Spleen (tissue), 11 donors: Measurements from ENCODE around the gene BCAR3. TPM values are rescaled to one million over a fixed set of nuclear protein-coding genes. Genes with fewer than 3 reads are reported as not detected.
A peak's percentile ranks its signal among the peaks of the same experiment; 100 is the strongest.
"Not testable (repeated sequence)": the region's sequence is repeated elsewhere in the genome, so short reads cannot be mapped to it uniquely, and the experiment has no call there.

Source experiments
- DNase-seq: peaks from one replicate; pipeline ENCODE4 v3.0.0-alpha.2; 2020
- H3K27ac ChIP-seq, 8 donors: fragments of 200-600 bp; sonication (generic) in 7 of 8; 1 replicate in 4 of 8; 2 replicates in 4 of 8; pipeline versions ENCODE4 v1.5.0 to v1.8.0; 2016 to 2021; ENCODE audit warnings: inconsistent platforms in 4 of 8, mild to moderate bottlenecking in 4 of 8, moderate library complexity in 1 of 8
- H3K27me3 ChIP-seq, 7 donors: fragments of 200-600 bp; sonication (generic) in 6 of 7; replicated peaks in 1 of 7; 1 replicate in 4 of 7; 2 replicates in 3 of 7; pipeline versions ENCODE4 v1.5.0 to v1.8.0; 2016 to 2021; ENCODE audit warnings: inconsistent platforms in 3 of 7, mild to moderate bottlenecking in 1 of 7
- H3K36me3 ChIP-seq, 6 donors: fragments of 200-600 bp; sonication (generic) in 5 of 6; 1 replicate in 4 of 6; 2 replicates in 2 of 6; pipeline versions ENCODE4 v1.5.0 to v1.8.0; 2016 to 2021; ENCODE audit warnings: inconsistent platforms in 2 of 6
- H3K4me1 ChIP-seq, 6 donors: fragments of 200-600 bp; sonication (generic) in 5 of 6; 1 replicate in 3 of 6; 2 replicates in 3 of 6; pipeline versions ENCODE4 v1.5.0 to v1.8.0; 2016 to 2021; ENCODE audit warnings: inconsistent platforms in 3 of 6
- H3K4me3 ChIP-seq, 8 donors: fragments of 200-600 bp; sonication (generic) in 7 of 8; 1 replicate in 4 of 8; 2 replicates in 4 of 8; pipeline versions ENCODE4 v1.5.0 to v1.8.0; 2016 to 2021; ENCODE audit warnings: inconsistent platforms in 4 of 8, mild to moderate bottlenecking in 4 of 8, moderate library complexity in 2 of 8
- H3K9me3 ChIP-seq, 8 donors: fragments of 200-600 bp; sonication (generic) in 7 of 8; 1 replicate in 4 of 8; 2 replicates in 4 of 8; pipeline versions ENCODE4 v1.5.0 to v1.8.0; 2016 to 2021; ENCODE audit warnings: inconsistent platforms in 4 of 8
- POLR2A ChIP-seq, 3 donors: fragments of 450-650 bp; IDR thresholded peaks; one replicate each; pipeline ENCODE4 v1.5.1; 2017; ENCODE audit warnings: antibody characterized with exemption in 3 of 3, mild to moderate bottlenecking in 1 of 3
- POLR2AphosphoS5 ChIP-seq, 3 donors: sonication (generic); formaldehyde crosslinking; IDR thresholded peaks; one replicate each; pipeline ENCODE4 v1.5.1; 2017; ENCODE audit warnings: antibody characterized with exemption in 3 of 3
- WGBS, 5 donors: extraction: QIAGEN DNeasy Blood & Tissue Kit in 3 of 5; methylation state at CpG; one replicate each; pipeline versions ENCODE4 v1.1.5 to v1.1.7; 2013 to 2018; 5-methylcytosine and 5-hydroxymethylcytosine counted together
- intact Hi-C: fragments of 100-400 bp; cut with DNase I; formaldehyde crosslinking; loops from one replicate; pipeline ENCODE4 v1.15.0; 2023; ENCODE audit warnings: low total_unique reads
- polyA plus RNA-seq, 3 donors: library from polyadenylated mRNA; stranded (reverse); fragments of 200-250 nt; gene quantifications; one replicate each; pipeline ENCODE4 v1.2.1, GENCODE V29; 2013
- total RNA-seq, 7 donors: library from RNA; depleted of rRNA in 3 of 7; stranded (reverse); fragments of >200 nt in 3 of 7; fragmentation: NEBNext Ultra II Directional in 4 of 7; extraction: Animal tissue kit (Norgen Biotek cat#: 25700) in 4 of 7; gene quantifications; one replicate each; pipeline versions ENCODE4 v1.1.0 to v1.2.1, GENCODE V29; 2016 to 2021
- TF ChIP-seq, protein P1 (sequence below), 11 experiments: fragments of 200-600 bp in 7 of 11; fragments of 450-650 bp in 4 of 11; sonication (generic) in 4 of 11; IDR thresholded peaks in 8 of 11; conservative IDR thresholded peaks in 3 of 11; 1 replicate in 7 of 11; 2 replicates in 4 of 11; pipeline versions ENCODE4 v1.4.0 to v1.8.0; 2016 to 2021; ENCODE audit warnings: antibody characterized with exemption in 11 of 11, inconsistent platforms in 4 of 11, mild to moderate bottlenecking in 1 of 11
- donor health status: healthy with polysubstance abuse.
- donor health status: DM: no; HTN: no; CAD: no; lungs with moderate emphysema.
- donor health status: DM: no; HTN: no; CAD: no.
- donor health status: Bipolar disorder and iron deficiency.
- donor health status: healthy.
- donor health status: DM: no; HTN: no; CAD: no.
- donor health status: DM: yes; HTN: yes; CAD: no.

BCAR3 gene
- total and polyA plus RNA-seq, 10 donors, result 3.5 to 18.0 (median 11.8) TPM

DNA sequence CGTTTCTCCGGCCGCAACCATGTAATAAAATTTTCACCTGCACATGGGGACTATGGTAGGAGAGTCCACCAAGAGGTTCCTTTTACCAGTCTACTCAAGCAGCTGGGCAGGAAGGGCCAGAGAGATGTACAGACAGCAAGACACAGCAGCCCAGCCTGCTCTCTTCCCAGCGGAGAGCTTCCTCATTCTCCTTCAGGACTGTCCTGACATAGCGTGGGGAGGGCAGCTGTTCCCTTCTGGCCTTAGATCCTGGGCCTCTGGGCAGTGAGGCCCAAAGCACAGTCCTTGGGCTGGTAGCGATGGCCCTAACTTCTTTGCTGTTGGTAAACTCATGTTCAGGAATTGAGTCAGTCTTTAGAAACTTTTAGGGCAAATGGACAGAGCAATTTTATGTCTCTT lies 89.1 kb downstream of the BCAR3 start:
- Histone ChIP-seq H3K9me3 (no peaks in the 10 kb centered on the region), H3K27ac (peak overlapping the region in 1 of 8 donors; percentile 30), H3K4me1 (peaks cover 0 to 22% (median 13%) of the 10 kb centered on the region in 6 donors), H3K36me3 (peaks cover 0 to 31% (median 5%) of the 10 kb centered on the region in 6 donors), H3K4me3 (no peak overlapping the region), H3K27me3 (no peaks in the 10 kb centered on the region)
- intact Hi-C loops, result no loop called here
- TF ChIP-seq POLR2AphosphoS5 (IDR thresholded peaks at IDR 0.05), result no peak
- TF ChIP-seq POLR2A (IDR thresholded peaks at IDR 0.05), result no peak
- TF ChIP-seq, protein P1, sequence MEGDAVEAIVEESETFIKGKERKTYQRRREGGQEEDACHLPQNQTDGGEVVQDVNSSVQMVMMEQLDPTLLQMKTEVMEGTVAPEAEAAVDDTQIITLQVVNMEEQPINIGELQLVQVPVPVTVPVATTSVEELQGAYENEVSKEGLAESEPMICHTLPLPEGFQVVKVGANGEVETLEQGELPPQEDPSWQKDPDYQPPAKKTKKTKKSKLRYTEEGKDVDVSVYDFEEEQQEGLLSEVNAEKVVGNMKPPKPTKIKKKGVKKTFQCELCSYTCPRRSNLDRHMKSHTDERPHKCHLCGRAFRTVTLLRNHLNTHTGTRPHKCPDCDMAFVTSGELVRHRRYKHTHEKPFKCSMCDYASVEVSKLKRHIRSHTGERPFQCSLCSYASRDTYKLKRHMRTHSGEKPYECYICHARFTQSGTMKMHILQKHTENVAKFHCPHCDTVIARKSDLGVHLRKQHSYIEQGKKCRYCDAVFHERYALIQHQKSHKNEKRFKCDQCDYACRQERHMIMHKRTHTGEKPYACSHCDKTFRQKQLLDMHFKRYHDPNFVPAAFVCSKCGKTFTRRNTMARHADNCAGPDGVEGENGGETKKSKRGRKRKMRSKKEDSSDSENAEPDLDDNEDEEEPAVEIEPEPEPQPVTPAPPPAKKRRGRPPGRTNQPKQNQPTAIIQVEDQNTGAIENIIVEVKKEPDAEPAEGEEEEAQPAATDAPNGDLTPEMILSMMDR (IDR thresholded peaks at IDR 0.05 in 8 of 11, conservative IDR thresholded peaks at IDR 0.05 in 3 of 11), result no peak
- peak; percentile 48 for DNase-seq
- WGBS, 5 donors, result 86 to 93% (median 88%) methylated on average over 6 of the region's 6 CpGs

DNA sequence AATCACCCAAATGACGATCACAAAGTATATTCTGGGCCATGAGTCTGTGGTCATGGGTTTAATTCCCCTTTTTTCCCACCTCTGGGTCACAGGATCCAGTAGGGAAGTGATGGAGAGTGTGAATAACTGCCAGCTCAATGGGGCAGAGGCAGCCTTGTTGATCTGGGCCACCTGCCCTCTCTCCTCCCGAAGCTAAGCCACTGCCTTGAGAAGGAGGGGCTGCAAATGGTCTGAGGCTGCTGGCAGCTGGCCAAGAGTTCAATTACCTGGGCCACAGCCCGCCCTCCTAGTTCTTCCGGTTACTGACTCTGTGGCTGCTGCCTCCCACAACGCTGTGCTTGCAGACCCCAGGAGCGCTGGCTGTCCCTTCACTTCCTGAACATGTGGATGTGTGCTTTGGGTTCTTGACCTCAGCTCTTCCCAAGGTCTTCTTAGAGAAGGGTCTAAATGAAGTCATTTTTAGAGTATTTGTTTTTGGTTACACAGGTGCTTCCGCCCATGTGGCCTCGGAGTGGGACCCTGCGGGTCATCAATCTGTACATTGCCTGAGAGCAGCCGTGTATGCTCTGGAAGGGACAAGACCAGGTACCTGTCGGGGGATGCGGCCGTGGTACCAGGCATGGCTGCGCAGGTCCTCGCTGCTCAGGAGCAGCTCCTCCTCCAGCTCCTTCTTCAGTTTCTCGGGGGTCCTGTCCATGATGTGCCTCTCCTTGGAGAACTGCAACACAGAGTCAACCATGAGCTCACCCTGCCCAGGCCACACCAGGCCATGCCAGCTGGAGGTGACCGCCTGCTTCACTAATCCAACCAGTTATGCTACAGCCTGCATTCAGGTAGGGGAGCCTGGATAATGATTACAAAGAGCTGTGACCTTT lies 89.7 kb downstream of the BCAR3 start:
- intact Hi-C loops, result no loop called here
- 38 to 53% (median 42%) methylated on average over 17 of the region's 17 CpGs for WGBS, 5 donors
- H3K4me1 ChIP-seq, result peaks cover 0 to 22% (median 13%) of the 10 kb centered on the region in 6 donors

DNA sequence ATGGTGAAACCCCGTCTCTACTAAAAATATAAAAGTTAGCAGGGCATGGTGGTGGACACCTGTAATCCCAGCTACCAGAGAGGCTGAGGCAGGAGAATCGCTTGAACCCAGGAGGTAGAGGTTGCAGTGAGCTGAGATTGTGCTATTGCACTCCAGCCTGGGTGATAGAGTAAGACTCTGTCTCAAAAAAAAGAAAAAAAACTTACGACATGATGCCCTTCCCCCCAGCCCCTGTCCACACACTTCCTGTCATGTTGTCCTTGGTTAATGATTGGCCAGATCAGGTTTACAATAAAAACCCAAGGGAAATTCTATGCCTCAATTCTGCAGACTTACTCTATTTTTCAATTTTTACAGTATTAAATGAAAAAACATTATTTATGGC lies 90.4 kb downstream of the BCAR3 start:
- H3K4me3 ChIP-seq, H3K9me3 ChIP-seq, H3K27me3 ChIP-seq, intact Hi-C loops, H3K27ac ChIP-seq: not testable (repeated sequence)
- 62 to 70% (median 64%) methylated on average over 3 of the region's 3 CpGs for WGBS, 5 donors
- Histone ChIP-seq H3K4me1 (peaks cover 0 to 22% (median 13%) of the 10 kb centered on the region in 6 donors), H3K36me3 (peaks cover 0 to 43% (median 5%) of the 10 kb centered on the region in 6 donors)
- peak; percentile 2 for DNase-seq

More for the DNA sequence above, 89.7 kb downstream of the BCAR3 start:
- H3K36me3 ChIP-seq, result peaks cover 0 to 36% (median 5%) of the 10 kb centered on the region in 6 donors
- no peaks in the 10 kb centered on the region for H3K9me3 ChIP-seq
- TF ChIP-seq POLR2AphosphoS5 (IDR thresholded peaks at IDR 0.05) (peak in 2 of 3 donors; percentile 27 to 35), POLR2A (IDR thresholded peaks at IDR 0.05) (no peak)
- H3K27ac ChIP-seq, result peak overlapping the region in 1 of 8 donors; percentile 30
- DNase-seq, result peak; percentile 84
- H3K27me3 ChIP-seq, result no peaks in the 10 kb centered on the region
- H3K4me3 ChIP-seq, result no peak overlapping the region

DNA sequence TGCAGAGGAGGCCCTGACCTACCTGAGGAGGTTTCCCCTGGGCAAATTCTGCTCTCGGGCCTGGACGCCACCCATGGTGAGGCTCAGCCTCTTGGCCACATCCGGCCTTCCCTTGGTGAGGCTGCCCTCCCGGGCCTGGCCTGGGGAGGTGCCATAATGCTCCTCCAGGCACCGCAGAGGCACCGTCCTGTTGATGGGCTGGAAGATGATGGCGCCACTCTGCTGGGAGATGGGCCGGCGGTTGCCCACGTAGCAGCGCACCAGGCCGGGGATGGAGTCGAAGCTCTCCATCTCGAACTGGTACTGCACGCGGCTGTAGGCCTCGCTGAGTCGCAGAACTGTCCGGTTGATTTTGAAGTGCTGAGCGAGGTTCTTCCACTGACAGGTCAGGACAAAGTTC lies 92.7 kb downstream of the BCAR3 start:
- TF ChIP-seq, protein P1 (IDR thresholded peaks at IDR 0.05 in 8 of 11, conservative IDR thresholded peaks at IDR 0.05 in 3 of 11), result no peak
- TF ChIP-seq POLR2A (IDR thresholded peaks at IDR 0.05) (no peak), POLR2AphosphoS5 (IDR thresholded peaks at IDR 0.05) (peak in 1 of 3 donors; percentile 11)
- 96 to 98% (median 97%) methylated on average over 19 to 20 of the region's 20 CpGs for WGBS, 5 donors
- Histone ChIP-seq H3K9me3 (no peaks in the 10 kb centered on the region), H3K36me3 (peaks cover 0 to 56% (median 7%) of the 10 kb centered on the region in 6 donors), H3K27ac (no peak overlapping the region), H3K4me3 (no peak overlapping the region), H3K27me3 (no peaks in the 10 kb centered on the region), H3K4me1 (peaks cover 0 to 22% (median 13%) of the 10 kb centered on the region in 6 donors)
- peak; percentile 23 for DNase-seq
- intact Hi-C loops, result no loop called here

DNA sequence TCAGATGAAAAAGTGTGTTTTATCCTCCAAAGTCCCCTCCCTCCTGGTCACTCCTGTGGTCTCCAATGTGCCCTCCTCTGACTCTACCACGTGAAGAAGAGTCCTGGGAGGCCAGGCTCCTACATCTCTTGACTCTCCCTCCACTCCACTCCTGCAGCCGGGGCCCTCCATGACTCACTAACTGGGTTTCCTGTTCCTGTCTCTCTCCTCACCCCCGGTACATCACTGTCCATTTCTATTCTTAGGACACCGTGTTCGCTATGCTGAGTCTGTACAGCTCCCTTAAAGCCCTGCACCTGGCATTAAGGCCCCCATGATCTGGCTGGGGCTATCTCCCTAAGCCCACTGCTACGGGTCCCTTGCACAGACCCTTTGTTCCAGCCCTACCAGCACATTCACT lies 93.4 kb downstream of the BCAR3 start:
- TF ChIP-seq POLR2A (IDR thresholded peaks at IDR 0.05), result no peak
- no peak for TF ChIP-seq POLR2AphosphoS5 (IDR thresholded peaks at IDR 0.05)
- peaks cover 0 to 22% (median 13%) of the 10 kb centered on the region in 6 donors for H3K4me1 ChIP-seq
- 34 to 50% (median 36%) methylated on average over 6 of the region's 6 CpGs for WGBS, 5 donors
- DNase-seq, result no peak
- no peak overlapping the region for H3K27ac ChIP-seq
- intact Hi-C loops, result no loop called here
- H3K27me3 ChIP-seq, result no peaks in the 10 kb centered on the region
- no peak overlapping the region for H3K4me3 ChIP-seq
- H3K9me3 ChIP-seq, result no peaks in the 10 kb centered on the region
- H3K36me3 ChIP-seq, result peaks cover 0 to 63% (median 12%) of the 10 kb centered on the region in 6 donors
